Neural cell (in vitro differentiated cells): ENCODE measurements around the gene SH3PXD2A.

Experiments used
- EP300 ChIP-seq: fragments of 450-650 bp; conservative IDR thresholded peaks from 2 replicates; pipeline ENCODE4 v1.6.1; 2014; ENCODE audit warnings: antibody characterized with exemption, mild to moderate bottlenecking, moderate library complexity; ENCODE audit not compliant: poor library complexity, severe bottlenecking
- EZH2 ChIP-seq: fragments of 200-600, 300-800 bp; shearing (Covaris generic), sonication (generic); IDR thresholded peaks from 2 replicates; pipeline ENCODE4 v1.6.1; 2014; ENCODE audit warnings: antibody characterized with exemption, low read length, borderline replicate concordance, mild to moderate bottlenecking; ENCODE audit not compliant: insufficient read depth, poor library complexity, severe bottlenecking
- TAF1 ChIP-seq: IDR thresholded peaks from 2 replicates; pipeline ENCODE4 v1.6.1; 2012; ENCODE audit warnings: low read depth
- TF ChIP-seq, protein P1 (sequence below): fragments of 450-650 bp; IDR thresholded peaks from 2 replicates; pipeline ENCODE4 v1.5.1; 2014; ENCODE audit warnings: antibody characterized with exemption, mild to moderate bottlenecking, moderate library complexity; ENCODE audit not compliant: poor library complexity, severe bottlenecking

DNA sequence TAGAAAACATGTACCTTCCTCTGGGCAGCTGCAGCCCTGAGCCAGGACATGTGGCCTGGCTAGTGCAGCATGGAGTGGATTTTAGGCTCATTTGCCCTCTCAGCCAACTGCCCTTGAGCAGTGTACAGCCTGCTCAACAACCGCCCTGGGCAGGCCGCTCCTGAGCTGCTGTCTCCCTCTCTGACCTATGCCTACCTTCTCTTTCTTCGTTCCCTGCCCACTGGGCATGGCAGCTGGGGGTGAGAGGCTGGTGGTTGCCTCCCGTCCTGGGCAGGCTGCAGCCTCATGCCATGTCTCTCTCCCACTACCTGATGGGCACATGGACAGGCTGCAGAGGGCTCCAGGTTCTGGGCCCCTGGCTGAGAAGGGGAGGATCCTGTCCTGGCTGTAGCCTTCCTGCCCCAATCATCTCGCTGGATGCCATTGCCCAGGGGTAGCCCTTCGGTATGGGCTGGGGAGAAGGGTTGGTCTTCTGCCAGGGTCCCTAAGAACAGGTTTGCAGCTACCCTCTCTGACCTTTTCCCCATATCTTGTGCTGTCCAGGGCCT, 264.6 kb downstream of the SH3PXD2A start:
- TF ChIP-seq, protein P1, sequence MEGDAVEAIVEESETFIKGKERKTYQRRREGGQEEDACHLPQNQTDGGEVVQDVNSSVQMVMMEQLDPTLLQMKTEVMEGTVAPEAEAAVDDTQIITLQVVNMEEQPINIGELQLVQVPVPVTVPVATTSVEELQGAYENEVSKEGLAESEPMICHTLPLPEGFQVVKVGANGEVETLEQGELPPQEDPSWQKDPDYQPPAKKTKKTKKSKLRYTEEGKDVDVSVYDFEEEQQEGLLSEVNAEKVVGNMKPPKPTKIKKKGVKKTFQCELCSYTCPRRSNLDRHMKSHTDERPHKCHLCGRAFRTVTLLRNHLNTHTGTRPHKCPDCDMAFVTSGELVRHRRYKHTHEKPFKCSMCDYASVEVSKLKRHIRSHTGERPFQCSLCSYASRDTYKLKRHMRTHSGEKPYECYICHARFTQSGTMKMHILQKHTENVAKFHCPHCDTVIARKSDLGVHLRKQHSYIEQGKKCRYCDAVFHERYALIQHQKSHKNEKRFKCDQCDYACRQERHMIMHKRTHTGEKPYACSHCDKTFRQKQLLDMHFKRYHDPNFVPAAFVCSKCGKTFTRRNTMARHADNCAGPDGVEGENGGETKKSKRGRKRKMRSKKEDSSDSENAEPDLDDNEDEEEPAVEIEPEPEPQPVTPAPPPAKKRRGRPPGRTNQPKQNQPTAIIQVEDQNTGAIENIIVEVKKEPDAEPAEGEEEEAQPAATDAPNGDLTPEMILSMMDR, result no peak
- TF ChIP-seq TAF1, result no peak
- no peak for TF ChIP-seq EP300
- no peak for TF ChIP-seq EZH2
